GM12875 (cell line): Measurements from ENCODE around the gene GMCL2.

Experiments used
- H3K4me3 ChIP-seq: one replicate; pipeline ENCODE4 v1.5.1; 2011; ENCODE audit warnings: low read depth, low read length, control low read depth
- TF ChIP-seq, protein P1 (sequence below): IDR thresholded peaks from 2 replicates; pipeline ENCODE4 v1.5.1; 2011; ENCODE audit warnings: low read depth, mild to moderate bottlenecking, control low read depth, inconsistent platforms, low read length, moderate library complexity, borderline replicate concordance; ENCODE audit not compliant: insufficient read depth

The GMCL2 gene

DNA sequence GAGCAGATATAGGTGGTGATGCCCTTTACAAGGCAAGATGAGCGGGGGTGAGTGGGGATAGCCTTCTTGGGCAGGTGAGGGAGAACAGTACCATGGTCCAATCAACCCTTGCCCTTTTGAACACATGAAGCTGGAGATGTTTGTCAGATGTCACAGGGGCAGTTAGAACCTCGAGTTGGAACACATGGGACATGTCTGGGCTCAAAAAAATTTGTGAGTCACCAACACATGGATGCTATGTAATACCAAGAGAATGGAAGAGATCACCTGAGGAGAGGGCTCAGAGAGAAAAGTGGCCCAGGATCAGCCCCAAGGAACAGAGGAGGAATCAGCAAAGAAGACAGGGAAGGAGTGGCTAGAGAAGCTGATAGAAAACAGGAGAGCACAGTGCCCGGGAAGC is 40.8 kb upstream of the GMCL2 start:
- H3K4me3 ChIP-seq = no peak overlapping the region
- TF ChIP-seq, protein P1, sequence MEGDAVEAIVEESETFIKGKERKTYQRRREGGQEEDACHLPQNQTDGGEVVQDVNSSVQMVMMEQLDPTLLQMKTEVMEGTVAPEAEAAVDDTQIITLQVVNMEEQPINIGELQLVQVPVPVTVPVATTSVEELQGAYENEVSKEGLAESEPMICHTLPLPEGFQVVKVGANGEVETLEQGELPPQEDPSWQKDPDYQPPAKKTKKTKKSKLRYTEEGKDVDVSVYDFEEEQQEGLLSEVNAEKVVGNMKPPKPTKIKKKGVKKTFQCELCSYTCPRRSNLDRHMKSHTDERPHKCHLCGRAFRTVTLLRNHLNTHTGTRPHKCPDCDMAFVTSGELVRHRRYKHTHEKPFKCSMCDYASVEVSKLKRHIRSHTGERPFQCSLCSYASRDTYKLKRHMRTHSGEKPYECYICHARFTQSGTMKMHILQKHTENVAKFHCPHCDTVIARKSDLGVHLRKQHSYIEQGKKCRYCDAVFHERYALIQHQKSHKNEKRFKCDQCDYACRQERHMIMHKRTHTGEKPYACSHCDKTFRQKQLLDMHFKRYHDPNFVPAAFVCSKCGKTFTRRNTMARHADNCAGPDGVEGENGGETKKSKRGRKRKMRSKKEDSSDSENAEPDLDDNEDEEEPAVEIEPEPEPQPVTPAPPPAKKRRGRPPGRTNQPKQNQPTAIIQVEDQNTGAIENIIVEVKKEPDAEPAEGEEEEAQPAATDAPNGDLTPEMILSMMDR = no peak

DNA sequence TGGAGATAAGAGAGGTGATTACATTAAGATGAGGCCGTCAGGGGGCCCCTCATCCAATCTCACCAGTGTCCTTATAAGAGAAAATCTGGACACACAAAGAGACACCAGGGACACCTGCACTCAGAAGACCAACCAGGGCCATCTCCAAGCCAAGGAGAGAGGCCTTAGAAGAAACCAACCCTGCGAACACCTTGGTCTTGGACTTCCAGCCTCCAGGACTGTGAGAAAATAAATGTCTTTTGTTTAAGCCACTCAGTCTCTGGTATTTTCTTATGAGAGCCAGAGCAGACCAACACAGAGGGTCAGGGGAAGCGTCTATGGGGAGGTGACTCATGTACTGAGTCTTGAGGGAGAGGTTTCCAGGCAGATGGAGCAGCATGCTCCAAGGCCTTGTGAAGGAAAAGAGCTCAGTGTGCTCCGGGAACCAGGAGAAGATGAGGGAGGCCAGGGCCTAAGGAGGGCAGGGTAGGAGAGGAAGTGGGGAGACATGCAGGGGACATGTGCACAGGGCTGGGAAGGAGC is 40.0 kb upstream of the GMCL2 start:
- no peak overlapping the region for H3K4me3 ChIP-seq
- TF ChIP-seq, protein P1 = no peak

DNA sequence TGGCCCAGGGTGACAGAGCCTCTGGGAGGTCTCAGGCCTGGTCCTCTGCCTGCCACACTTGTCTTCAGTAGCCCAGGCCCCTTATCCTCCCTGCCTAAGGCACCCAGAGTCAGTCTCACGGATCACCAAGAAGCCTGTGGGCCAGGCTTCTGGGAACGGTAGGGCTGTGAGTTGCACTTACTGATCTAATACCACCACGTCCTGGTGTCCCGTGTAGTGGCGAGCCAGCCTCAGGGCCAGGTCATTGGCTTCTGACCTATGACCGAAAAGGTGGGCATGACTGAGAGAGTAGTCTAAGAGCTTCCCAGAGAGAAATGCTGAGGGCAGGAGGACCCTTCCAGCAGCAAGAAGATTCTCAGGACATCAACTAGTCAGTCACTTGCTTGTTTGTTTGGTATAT is 38.0 kb upstream of the GMCL2 start:
- no peak overlapping the region for H3K4me3 ChIP-seq
- TF ChIP-seq, protein P1 = no peak

DNA sequence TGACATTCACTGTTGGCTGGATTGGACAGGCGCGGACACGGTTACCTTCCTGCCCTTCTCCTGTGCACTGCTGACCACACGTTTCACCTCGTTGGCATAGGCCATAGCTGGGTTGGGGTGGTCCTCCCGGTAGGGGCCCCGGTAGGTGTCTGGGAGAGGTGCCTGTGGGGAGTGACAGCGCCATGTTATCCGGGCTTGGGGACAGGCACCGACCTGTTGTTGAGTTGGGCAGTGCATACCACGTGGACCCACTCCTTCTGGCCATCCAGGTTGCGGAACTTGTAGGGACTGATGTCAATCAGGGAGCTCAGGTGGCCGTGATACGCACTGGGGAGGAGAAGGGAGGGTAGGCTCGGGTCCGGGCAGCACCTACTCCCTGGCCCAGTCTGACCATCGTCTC is 37.2 kb upstream of the GMCL2 start:
- TF ChIP-seq, protein P1 = no peak
- no peak overlapping the region for H3K4me3 ChIP-seq

DNA sequence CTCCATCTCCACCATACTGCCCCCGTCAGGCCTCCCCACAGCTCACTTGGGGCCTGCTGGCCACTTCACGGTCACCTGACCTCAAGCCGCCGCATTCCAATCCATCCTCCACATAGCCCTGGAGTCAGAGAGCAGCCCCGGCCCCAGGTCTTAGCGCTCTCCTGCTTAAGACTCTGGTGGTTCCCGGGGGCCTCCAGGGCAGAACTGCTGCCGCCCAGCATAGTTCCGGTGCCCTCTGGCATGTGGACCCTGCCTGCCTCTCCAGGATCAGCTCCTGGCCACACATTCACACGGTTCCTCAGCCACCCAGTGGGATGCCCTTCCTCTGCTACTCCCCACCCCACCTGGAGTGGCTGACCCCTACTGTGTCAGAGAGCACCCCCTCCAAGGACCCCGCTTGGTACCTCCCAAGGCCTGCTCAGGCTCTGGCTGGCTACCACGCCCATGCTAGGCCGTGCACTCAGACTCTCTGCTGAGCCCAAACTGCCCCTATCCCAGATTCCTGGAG is 36.7 kb upstream of the GMCL2 start:
- no peak overlapping the region for H3K4me3 ChIP-seq
- TF ChIP-seq, protein P1 = no peak

DNA sequence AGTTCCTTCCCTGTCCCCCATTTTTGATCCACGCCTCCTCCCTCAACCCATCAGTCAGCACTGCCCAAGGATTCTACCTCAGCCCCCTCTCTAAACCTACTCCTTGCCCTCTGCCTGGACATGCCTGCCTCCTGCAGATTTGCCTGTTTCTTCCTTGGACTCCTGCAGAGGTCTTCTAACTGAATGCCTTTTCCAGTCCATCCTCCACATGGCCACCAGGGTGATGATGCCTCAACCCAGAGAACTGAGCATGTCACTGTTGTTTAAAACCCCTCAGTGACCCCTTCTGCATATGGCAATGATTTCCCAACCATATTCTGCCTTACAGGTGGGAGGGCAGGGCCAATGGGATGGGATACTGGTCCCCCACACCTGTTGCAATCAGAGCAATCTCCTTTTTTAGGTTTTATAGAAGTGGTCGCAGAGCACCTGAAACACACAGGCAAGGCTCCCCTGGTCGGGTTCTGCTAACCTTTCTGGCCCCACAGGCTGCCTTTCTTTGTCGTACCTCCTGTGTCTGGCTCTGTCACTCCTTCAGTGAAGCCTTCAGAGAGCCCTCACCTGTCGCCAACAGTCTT is 36.1 kb upstream of the GMCL2 start:
- H3K4me3 ChIP-seq = no peak overlapping the region
- TF ChIP-seq, protein P1 = no peak

DNA sequence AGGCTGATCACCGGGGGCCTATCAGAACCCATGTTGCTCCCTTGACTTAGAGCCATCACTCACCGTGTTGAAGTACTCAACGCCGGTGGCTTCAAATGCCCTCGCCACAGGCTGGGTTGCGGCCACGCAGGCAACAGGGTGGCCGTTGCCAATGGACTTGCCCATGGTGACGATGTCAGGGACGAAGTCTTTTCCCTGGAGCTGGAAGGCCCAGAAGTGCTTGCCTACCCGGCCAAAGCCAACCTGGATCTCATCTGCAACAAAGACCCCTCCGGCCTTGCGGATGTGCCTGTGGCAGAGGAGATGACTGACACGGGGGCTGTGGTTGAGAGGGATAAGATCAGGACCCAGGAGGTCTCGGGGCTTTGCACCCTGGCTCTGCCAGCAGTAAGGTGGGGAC is 35.1 kb upstream of the GMCL2 start:
- H3K4me3 ChIP-seq = no peak overlapping the region
- TF ChIP-seq, protein P1 = no peak
